NOMO-1 treated with DMSO at 0.1 percent for 48 hours (cell line): ENCODE data around the gene MED4.
A peak's percentile ranks its signal among the peaks of the same experiment; 100 is the strongest.
"Not testable (repeated sequence)": the region's sequence is repeated elsewhere in the genome, so short reads cannot be mapped to it uniquely, and the experiment has no call there.

Experiments used
- DNase-seq: peaks from one replicate; lab custom pipeline; 2025; ENCODE audit not compliant: unreplicated experiment; lab: John Stamatoyannopoulos, UW

MED4 gene

GRCh38 chr13:48096670-48097069, 1.8 kb upstream of the MED4 start:
- no peak for DNase-seq

- no peak for DNase-seq
These were observed 512 bp downstream of the MED4 start for GRCh38 chr13:48094404-48094780.

- no peak for DNase-seq
These were observed 1.3 kb downstream of the MED4 start for GRCh38 chr13:48093588-48093987.

DNA sequence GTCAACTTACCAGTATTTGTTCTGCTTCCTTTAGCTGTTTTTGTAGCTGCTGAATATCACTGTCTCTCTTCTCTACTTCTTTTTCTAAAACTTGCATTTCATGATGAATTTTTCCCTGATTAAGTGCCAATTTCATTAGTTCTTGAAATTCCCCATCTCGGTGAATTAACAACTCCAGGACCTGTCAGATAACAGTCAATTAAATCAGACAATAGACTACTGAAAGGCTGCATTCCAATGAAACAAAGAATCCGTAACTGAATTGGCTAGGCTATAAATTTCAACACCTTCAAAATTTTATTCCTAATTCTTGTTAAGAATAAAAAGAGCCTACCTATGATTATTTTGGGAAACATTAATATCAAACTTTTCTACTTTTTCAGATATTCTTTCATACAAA, 8.6 kb downstream of the MED4 start:
- no peak for DNase-seq

- DNase-seq, result no peak
These were observed 13.2 kb downstream of the MED4 start for GRCh38 chr13:48081739-48082138.

DNA sequence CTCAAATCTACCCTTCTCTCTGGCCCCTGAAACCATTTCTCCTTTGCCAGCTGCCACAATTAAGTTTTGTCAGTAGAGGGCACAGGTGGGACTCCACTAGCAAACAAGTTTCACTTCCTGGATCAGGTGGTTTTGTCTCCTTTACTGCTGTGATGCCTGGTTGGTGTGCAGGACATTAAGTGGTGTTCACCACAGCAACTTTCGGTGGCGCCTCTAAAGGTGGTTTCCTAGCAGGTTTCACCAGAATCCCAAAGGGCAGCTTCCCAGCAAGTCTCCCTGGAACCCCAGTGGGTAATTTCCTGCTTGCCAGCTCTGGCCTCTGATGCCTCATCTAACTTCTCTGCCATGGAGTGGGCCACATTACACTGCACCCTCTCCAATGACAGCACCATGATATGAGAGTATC, 16.6 kb downstream of the MED4 start:
- DNase-seq, result peak; percentile 65

DNA sequence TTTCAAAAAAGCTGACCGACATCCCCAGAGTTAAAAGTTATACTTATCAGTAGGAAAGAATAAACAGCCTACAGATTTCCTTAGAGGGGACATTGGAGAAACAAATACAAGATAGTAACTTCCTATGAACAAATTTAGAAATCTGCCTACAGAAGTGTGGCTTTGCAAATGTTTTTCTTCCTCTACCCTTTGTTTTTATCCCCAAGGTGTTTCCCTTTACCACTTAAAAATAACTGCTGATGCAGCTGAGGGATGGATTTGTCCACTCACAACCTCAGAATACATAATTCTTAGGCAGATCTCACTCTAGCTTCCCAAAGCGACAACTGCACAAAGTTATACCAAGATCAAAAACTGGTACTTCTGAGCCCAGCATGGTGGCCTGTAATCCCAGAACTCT, 20.9 kb downstream of the MED4 start:
- DNase-seq, result no peak

DNA sequence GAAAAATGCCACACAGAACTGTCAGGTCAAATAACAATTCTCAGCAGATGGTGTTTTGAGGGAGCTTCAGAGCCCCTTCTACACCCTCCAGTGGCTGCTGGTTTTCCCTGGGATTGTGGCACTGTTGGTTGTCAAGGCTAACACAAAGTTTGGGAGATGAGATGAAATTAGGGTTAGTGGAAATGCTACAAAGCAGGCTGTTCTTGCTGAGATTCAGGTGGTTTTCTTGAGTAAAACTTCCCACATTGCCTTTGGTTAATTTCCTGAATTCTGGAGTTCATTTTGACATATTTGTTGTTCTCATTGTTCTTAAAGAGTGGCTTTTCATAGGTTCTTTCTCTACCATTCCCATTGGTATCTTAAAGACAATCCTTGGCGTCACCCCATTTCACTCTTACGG, 22.1 kb downstream of the MED4 start:
- no peak for DNase-seq

- no peak for DNase-seq
These were observed 22.6 kb downstream of the MED4 start for GRCh38 chr13:48072304-48072703.

GRCh38 chr13:48070942-48071341, 24.0 kb downstream of the MED4 start:
- DNase-seq, result no peak

- no peak for DNase-seq
These were observed 25.3 kb downstream of the MED4 start for GRCh38 chr13:48069573-48069972.

GRCh38 chr13:48068952-48069351, 26.0 kb downstream of the MED4 start:
- DNase-seq, result no peak

- DNase-seq, result no peak
These were observed 26.9 kb downstream of the MED4 start for GRCh38 chr13:48068036-48068435.

DNA sequence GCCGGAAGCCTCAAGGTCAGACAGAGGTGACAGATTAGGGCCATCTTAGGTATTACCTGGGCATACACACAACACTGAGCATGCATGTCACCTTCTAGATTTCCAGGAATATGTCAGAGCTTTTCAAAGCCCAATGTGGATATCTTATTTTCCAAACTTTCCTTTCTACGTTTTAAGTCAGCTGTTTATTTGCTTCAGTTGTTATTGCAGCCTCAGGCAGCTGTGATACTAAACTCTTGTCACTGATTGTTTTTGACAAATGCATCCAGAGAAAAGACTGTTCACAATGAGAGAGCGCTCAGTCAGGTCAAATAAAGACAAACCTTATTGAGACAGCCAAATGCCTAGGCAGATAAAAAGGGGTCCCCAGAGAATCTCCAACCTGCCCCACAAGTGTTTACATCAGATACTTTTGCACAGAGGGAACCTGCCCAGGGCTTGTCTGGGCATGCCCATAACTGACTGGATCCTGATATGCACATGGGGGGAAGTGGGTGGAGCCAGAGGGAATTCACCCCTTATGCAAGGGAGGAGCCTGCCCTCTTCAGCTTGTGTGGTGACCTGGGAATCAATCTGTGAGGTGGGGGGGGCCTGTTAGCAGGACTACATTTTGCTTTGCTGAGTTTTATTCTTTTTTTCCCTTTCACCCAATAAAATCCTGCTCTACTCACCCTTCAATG, 28.5 kb downstream of the MED4 start:
- DNase-seq, result peak; percentile 70

DNA sequence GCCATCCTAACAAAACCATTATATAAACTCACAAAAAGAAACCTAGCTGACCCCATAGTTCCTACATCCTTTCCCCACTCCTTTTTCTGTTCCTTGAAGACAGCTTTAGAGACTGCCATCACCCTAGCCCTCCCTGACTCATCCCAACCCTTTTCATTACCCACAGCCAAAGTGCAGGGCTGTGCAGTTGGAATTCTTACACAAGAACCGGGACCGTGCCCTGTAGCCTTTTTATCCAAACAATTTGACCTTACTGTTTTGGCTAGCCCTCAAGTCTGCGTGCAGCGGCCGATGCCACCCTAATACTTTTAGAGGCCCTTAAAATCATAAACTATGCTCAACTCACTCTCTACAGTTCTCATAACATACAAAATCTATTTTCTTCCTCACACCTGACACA, 35.0 kb downstream of the MED4 start:
- not testable (repeated sequence) for DNase-seq

- DNase-seq, result not testable (repeated sequence)
These were observed 36.4 kb downstream of the MED4 start for GRCh38 chr13:48058536-48058935.

- DNase-seq, result no peak
These were observed 39.2 kb downstream of the MED4 start for GRCh38 chr13:48055712-48056111.

DNA sequence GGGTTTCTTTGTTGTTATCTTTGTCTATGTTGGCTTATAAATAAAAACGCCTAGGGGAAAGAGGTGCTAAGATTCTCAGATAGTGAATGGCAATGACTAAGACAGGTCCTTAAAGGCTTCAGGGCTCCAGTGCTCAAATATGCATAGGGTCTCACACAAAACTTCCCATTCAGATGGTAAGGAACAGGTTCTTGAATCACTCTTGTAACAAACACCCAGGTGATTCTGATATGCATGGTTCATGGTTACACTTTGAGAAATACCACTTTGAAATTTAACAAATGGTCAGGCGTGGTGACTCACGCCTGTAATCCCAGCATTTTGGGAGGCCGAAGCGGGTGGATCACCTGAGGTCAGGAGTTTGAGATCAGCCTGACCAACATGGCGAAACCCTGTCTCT, 40.3 kb downstream of the MED4 start:
- DNase-seq, result no peak

- DNase-seq, result no peak
These were observed 44.4 kb downstream of the MED4 start for GRCh38 chr13:48050550-48050949.

DNA sequence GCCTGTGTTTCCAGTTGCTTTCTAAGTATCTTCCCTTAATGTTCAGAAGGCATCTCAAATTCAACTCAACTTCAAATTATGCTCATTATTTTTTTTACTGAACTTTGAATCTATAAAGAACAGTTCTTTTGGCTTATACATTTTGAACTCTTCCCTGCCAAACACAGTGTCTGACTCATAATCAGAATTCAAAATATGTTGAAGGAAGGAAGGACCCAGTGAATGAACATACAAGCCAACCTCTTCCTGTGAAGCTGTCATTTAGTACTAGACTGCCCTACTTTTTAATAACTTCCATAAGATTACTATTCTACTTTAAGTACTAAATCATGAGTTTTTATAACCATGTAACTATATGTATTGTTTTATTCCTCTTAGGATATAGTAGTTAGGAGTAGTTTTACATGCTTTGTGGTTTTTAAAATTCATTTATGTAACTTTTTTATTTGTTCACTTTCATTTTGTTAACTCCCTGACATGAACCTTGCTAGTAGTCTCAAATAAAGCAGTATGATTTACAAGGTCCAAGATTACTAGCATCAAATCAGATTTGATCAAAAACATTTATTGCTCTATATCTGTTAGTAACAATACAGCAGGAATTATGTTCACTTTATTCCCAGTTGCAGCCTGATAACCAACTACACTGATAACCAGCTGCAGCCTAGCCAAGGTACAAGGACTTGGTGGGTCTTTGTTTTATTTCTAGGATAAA, 51.0 kb downstream of the MED4 start:
- DNase-seq, result no peak

DNA sequence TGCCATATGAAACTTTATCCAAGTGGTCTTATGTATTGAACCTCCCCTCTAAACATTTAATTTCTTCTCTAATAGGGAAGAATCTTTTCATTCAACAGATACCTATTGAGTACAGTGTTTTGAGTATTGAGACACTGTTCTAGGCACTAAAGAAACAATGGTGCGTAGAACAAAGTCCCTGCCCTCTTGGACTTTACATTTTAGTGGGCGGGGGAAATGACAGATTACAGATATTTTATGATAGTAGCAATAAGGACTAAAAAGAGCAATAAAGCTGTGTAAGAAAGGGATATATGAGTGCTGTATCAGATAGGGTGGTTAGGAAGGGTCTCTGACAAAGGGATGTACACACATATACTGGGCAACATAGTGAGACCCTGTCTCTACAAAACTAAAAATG, 52.0 kb downstream of the MED4 start:
- no peak for DNase-seq

GRCh38 chr13:48040896-48041295, 54.0 kb downstream of the MED4 start:
- no peak for DNase-seq

- DNase-seq, result no peak
These were observed 54.9 kb downstream of the MED4 start for GRCh38 chr13:48040049-48040448.
